GM18870 (cell line): ENCODE results near the gene RPS4Y1.

Experiments used
- ATAC-seq: cut with Tn5 transposase; IDR thresholded peaks from one replicate; pipeline ENCODE4 v1.9.1; 2021; ENCODE audit warnings: moderate library complexity; ENCODE audit not compliant: unreplicated experiment

RPS4Y1 gene

GRCh38 chrY:2874211-2874610, 32.8 kb downstream of the RPS4Y1 start:
- ATAC-seq = no peak

- no peak for ATAC-seq
These were observed 42.2 kb downstream of the RPS4Y1 start for GRCh38 chrY:2883561-2883960.

- no peak for ATAC-seq
These were observed 44.5 kb downstream of the RPS4Y1 start for GRCh38 chrY:2885880-2886279.

- no peak for ATAC-seq
These were observed 46.0 kb downstream of the RPS4Y1 start for GRCh38 chrY:2887386-2887785.

GRCh38 chrY:2887955-2888354, 46.6 kb downstream of the RPS4Y1 start:
- ATAC-seq = no peak

GRCh38 chrY:2893471-2893870, 52.1 kb downstream of the RPS4Y1 start:
- ATAC-seq = no peak

- no peak for ATAC-seq
These were observed 54.6 kb downstream of the RPS4Y1 start for GRCh38 chrY:2896050-2896449.

- no peak for ATAC-seq
These were observed 66.0 kb downstream of the RPS4Y1 start for GRCh38 chrY:2907356-2907755.

- ATAC-seq = no peak
These were observed 71.8 kb downstream of the RPS4Y1 start for GRCh38 chrY:2913066-2913815.
